Breast epithelium (tissue), 4 donors: Measurements from ENCODE around the gene SNUPN. TPM values are rescaled to one million over a fixed set of nuclear protein-coding genes. Genes with fewer than 3 reads are reported as not detected.

Experiments used
- DNase-seq, 2 donors: peaks; one replicate each; pipeline ENCODE4 v3.0.0-alpha.2; 2019; ENCODE audit warnings: low spot score in 2 of 2
- H3K27ac ChIP-seq, 2 donors: fragments of 200-600 bp; sonication (generic) in 1 of 2; one replicate each; pipeline ENCODE4 v1.5.1; 2016 to 2019; ENCODE audit warnings: mild to moderate bottlenecking in 1 of 2
- H3K27me3 ChIP-seq, 2 donors: fragments of 200-600 bp; sonication (generic) in 1 of 2; one replicate each; pipeline versions ENCODE4 v1.5.1 to v1.6.0; 2017 to 2019; ENCODE audit warnings: control low read depth in 1 of 2, mild to moderate bottlenecking in 1 of 2
- H3K36me3 ChIP-seq: fragments of 200-600 bp; one replicate; pipeline ENCODE4 v1.5.1; 2019
- H3K4me1 ChIP-seq, 2 donors: fragments of 200-600 bp; sonication (generic); one replicate each; pipeline ENCODE4 v1.5.1; 2016 to 2019; ENCODE audit warnings: control low read depth in 1 of 2
- H3K4me3 ChIP-seq, 3 donors: fragments of 200-600 bp; sonication (generic); 1 replicate in 2 of 3; 2 replicates in 1 of 3; pipeline ENCODE4 v1.5.1; 2016 to 2019; ENCODE audit warnings: mild to moderate bottlenecking in 3 of 3, moderate library complexity in 2 of 3
- H3K9me3 ChIP-seq, 2 donors: fragments of 200-600 bp; sonication (generic) in 1 of 2; one replicate each; pipeline ENCODE4 v1.5.1; 2016 to 2019; ENCODE audit warnings: control low read depth in 1 of 2
- CTCF ChIP-seq, 3 donors: fragments of 450-650 bp; IDR thresholded peaks; one replicate each; pipeline ENCODE4 v1.5.1; 2016 to 2017; ENCODE audit warnings: antibody characterized with exemption in 3 of 3, mild to moderate bottlenecking in 3 of 3, moderate library complexity in 3 of 3
- POLR2A ChIP-seq: fragments of 450-650 bp; IDR thresholded peaks from one replicate; pipeline ENCODE4 v1.6.1; 2016; ENCODE audit warnings: antibody characterized with exemption, mild to moderate bottlenecking, moderate library complexity
- POLR2AphosphoS5 ChIP-seq, 3 donors: sonication (generic); formaldehyde crosslinking; IDR thresholded peaks; one replicate each; pipeline ENCODE4 v1.6.1; 2017; ENCODE audit warnings: antibody characterized with exemption in 3 of 3
- intact Hi-C: fragments of 100-400 bp; cut with DNase I; formaldehyde crosslinking; loops from one replicate; pipeline ENCODE4 v1.15.1; 2023; ENCODE audit warnings: low total_unique reads
- total RNA-seq, 3 donors: library from RNA; depleted of rRNA; stranded (reverse); fragments of >200 nt; gene quantifications; one replicate each; pipeline ENCODE4 v1.1.0, GENCODE V29; 2016

The SNUPN gene
- total RNA-seq, 3 donors from 2014 or later: 19.8 to 24.9 (median 23.6) TPM

- intact Hi-C loops: no loop called here
- H3K4me3 ChIP-seq: no peak overlapping the region
- no peak for TF ChIP-seq POLR2A
- no peak for TF ChIP-seq CTCF (IDR thresholded peaks at IDR 0.05)
- no peak for TF ChIP-seq POLR2AphosphoS5 (IDR thresholded peaks at IDR 0.05)
Observed at GRCh38 chr15:75641603-75642002, 16.1 kb upstream of the SNUPN start.

GRCh38 chr15:75641179-75641503 lies 15.6 kb upstream of the SNUPN start:
- no peaks in the 10 kb centered on the region for H3K27me3 ChIP-seq
- no peak overlapping the region for H3K4me3 ChIP-seq
- H3K36me3 ChIP-seq: no peaks in the 10 kb centered on the region
- no peak for TF ChIP-seq CTCF (IDR thresholded peaks at IDR 0.05)
- TF ChIP-seq POLR2A: no peak
- TF ChIP-seq POLR2AphosphoS5 (IDR thresholded peaks at IDR 0.05): no peak
- no peak for DNase-seq
- H3K9me3 ChIP-seq: no peaks in the 10 kb centered on the region
- H3K27ac ChIP-seq: peak overlapping the region in 1 of 2 donors; percentile 87
- H3K4me1 ChIP-seq: peaks cover 0 to 17% of the 10 kb centered on the region in 2 donors
- intact Hi-C loops: no loop called here

More at GRCh38 chr15:75641603-75642002, 16.1 kb upstream of the SNUPN start:
- no peaks in the 10 kb centered on the region for H3K27me3 ChIP-seq
- no peaks in the 10 kb centered on the region for H3K9me3 ChIP-seq
- peaks cover 2 to 22% of the 10 kb centered on the region in 2 donors for H3K4me1 ChIP-seq
- no peaks in the 10 kb centered on the region for H3K36me3 ChIP-seq
- DNase-seq: no peak
- H3K27ac ChIP-seq: no peak overlapping the region

- TF ChIP-seq POLR2A (no peak), CTCF (IDR thresholded peaks at IDR 0.05) (no peak), POLR2AphosphoS5 (IDR thresholded peaks at IDR 0.05) (no peak)
- Histone ChIP-seq H3K4me3 (peak overlapping the region; percentile 83 to 96 (median 83)), H3K9me3 (no peaks in the 10 kb centered on the region), H3K27ac (peak overlapping the region; percentile 87 to 94), H3K4me1 (peaks cover 0 to 13% of the 10 kb centered on the region in 2 donors), H3K27me3 (no peaks in the 10 kb centered on the region), H3K36me3 (no peaks in the 10 kb centered on the region)
- intact Hi-C loops: no loop called here
- DNase-seq: no peak
Observed at GRCh38 chr15:75640483-75641178, 15.1 kb upstream of the SNUPN start.

GRCh38 chr15:75639709-75640482 lies 14.4 kb upstream of the SNUPN start, which contains the start of gene IMP3:
Gene IMP3, minus strand, starts transcription at chr15:75640224. Its CDS starts 56 bp downstream, at chr15:75640168.
- H3K27ac ChIP-seq: peak within 1 kb of the TSS; percentile 87 to 94
- H3K27me3 ChIP-seq: no peaks in the 10 kb centered on the region
- no peaks in the 10 kb centered on the region for H3K36me3 ChIP-seq
- H3K4me1 ChIP-seq: peaks cover 0 to 13% of the 10 kb centered on the region in 2 donors
- H3K9me3 ChIP-seq: no peaks in the 10 kb centered on the region
- TF ChIP-seq CTCF (IDR thresholded peaks at IDR 0.05) (peak in 1 of 3 donors; percentile 13), POLR2AphosphoS5 (IDR thresholded peaks at IDR 0.05) (peak; percentile 91 to 96 (median 95)), POLR2A (peak; percentile 84)
- peak; percentile 94 to 96 for DNase-seq
- H3K4me3 ChIP-seq: peak within 1 kb of the TSS; percentile 83 to 96 (median 83)
- intact Hi-C loops: no loop called here

GRCh38 chr15:75639191-75639708 lies 13.7 kb upstream of the SNUPN start:
- Histone ChIP-seq H3K27ac (peak overlapping the region; percentile 87 to 94), H3K27me3 (no peaks in the 10 kb centered on the region), H3K9me3 (no peaks in the 10 kb centered on the region), H3K4me3 (peak overlapping the region; percentile 83 to 96 (median 83)), H3K36me3 (no peaks in the 10 kb centered on the region), H3K4me1 (peaks cover 0 to 13% of the 10 kb centered on the region in 2 donors)
- intact Hi-C loops: no loop called here
- TF ChIP-seq POLR2AphosphoS5 (IDR thresholded peaks at IDR 0.05) (no peak), CTCF (IDR thresholded peaks at IDR 0.05) (no peak), POLR2A (no peak)
- no peak for DNase-seq
